Measurements from ENCODE around the gene TNNT1.

DNA sequence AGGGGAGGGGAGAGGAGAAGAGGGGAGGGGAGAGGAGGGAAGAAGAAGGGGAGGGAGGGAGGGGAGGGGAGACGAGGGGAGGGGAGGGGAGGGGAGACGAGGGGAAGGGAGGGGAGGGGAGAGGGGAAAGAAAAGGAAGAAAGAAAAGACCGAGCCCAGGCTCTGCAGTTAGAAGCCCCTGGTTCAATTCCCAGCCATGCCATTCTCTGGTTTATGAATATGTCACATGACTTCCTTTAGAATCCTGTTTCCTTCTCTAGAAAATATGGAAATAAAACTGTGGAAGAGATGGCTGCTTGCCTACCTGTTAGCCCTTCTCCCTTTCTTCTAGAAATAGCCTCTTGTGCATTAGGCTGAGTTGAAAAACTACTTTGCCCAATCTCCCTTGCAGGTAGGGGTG, 14.3 kb downstream of the TNNT1 start:
- no peak for TF ChIP-seq EZH2 (IDR thresholded peaks at IDR 0.05)
- no peak for TF ChIP-seq POLR2AphosphoS5 (IDR thresholded peaks at IDR 0.05; ENCODE audit: borderline replicate concordance, low read depth, low read length)

All from SK-N-MC (cell line).